ENCODE measurements around the gene OR2W1.

The OR2W1 gene

DNA sequence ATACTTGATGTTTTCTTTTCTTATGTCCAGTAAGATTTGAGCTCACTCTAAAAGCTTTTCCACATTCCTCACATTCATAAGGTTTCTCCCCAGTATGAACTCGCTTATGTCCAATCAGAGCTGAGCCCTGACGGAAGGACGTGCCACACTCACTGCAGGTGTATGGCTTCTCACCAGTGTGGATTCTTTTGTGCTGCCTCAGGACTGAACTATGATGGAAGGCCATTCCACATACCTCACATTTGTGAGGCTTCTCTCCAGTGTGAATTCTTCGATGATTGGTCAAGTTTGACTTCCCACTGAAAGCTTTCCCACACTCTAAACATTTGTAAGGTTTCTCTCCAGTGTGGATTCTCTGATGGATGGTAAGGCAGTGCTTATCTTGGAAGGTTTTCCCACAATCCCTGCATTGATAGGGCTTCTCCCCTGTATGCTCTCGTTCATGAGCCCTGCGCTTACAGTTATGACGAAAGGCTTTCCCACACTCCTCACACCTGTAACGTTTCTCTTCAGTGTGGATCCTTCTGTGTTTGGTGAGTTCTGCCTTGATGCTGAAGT is 49.8 kb downstream of the OR2W1 start:
- DNase-seq: no peak

All from SHP77 (cell line).